Measurements from ENCODE around the gene PDCD1. TPM values are rescaled to one million over a fixed set of nuclear protein-coding genes. Genes with fewer than 3 reads are reported as not detected.
A peak's percentile ranks its signal among the peaks of the same experiment; 100 is the strongest.
"Not testable (repeated sequence)": the region's sequence is repeated elsewhere in the genome, so short reads cannot be mapped to it uniquely, and the experiment has no call there.

PDCD1 gene
- total RNA-seq, 1 experiment from 2014 or later: not detected

GRCh38 chr2:241885291-241885945 is 26.7 kb upstream of the PDCD1 start:
- DNase-seq (ENCODE audit: low read depth, low spot score): no peak
- in situ Hi-C loops (cut with HindIII; ENCODE audit: low pct_unique_long_range_greater_than_20kb, low sequenced_read_pairs): no loop called here

GRCh38 chr2:241884951-241885290 is 26.2 kb upstream of the PDCD1 start:
- no peak for DNase-seq (ENCODE audit: low read depth, low spot score)
- in situ Hi-C loops (cut with HindIII; ENCODE audit: low pct_unique_long_range_greater_than_20kb, low sequenced_read_pairs): no loop called here

GRCh38 chr2:241882091-241882625 is 23.5 kb upstream of the PDCD1 start:
- in situ Hi-C loops (cut with HindIII; ENCODE audit: low pct_unique_long_range_greater_than_20kb, low sequenced_read_pairs): no loop called here
- peak; percentile 20 for DNase-seq (ENCODE audit: low read depth, low spot score)

- in situ Hi-C loops (cut with HindIII; ENCODE audit: low pct_unique_long_range_greater_than_20kb, low sequenced_read_pairs): no loop called here
- DNase-seq (ENCODE audit: low read depth, low spot score): no peak
These were observed 21.8 kb upstream of the PDCD1 start for GRCh38 chr2:241880311-241881073.

- in situ Hi-C loops (cut with HindIII; ENCODE audit: low pct_unique_long_range_greater_than_20kb, low sequenced_read_pairs): no loop called here
These were observed 20.6 kb upstream of the PDCD1 start for GRCh38 chr2:241879326-241879725.

GRCh38 chr2:241877989-241878970 is 19.6 kb upstream of the PDCD1 start:
- DNase-seq (ENCODE audit: low read depth, low spot score): peak; percentile 75
- in situ Hi-C loops (cut with HindIII; ENCODE audit: low pct_unique_long_range_greater_than_20kb, low sequenced_read_pairs): no loop called here

More at GRCh38 chr2:241879326-241879725, 20.6 kb upstream of the PDCD1 start:
- no peak for DNase-seq (ENCODE audit: low read depth, low spot score)

- DNase-seq (ENCODE audit: low read depth, low spot score): no peak
- in situ Hi-C loops (cut with HindIII; ENCODE audit: low pct_unique_long_range_greater_than_20kb, low sequenced_read_pairs): no loop called here
These were observed 18.5 kb upstream of the PDCD1 start for GRCh38 chr2:241877197-241877685.

GRCh38 chr2:241876528-241877196 is 18.0 kb upstream of the PDCD1 start:
- no peak for DNase-seq (ENCODE audit: low read depth, low spot score)
- in situ Hi-C loops (cut with HindIII; ENCODE audit: low pct_unique_long_range_greater_than_20kb, low sequenced_read_pairs): no loop called here

- in situ Hi-C loops (cut with HindIII; ENCODE audit: low pct_unique_long_range_greater_than_20kb, low sequenced_read_pairs): not testable (repeated sequence)
- peak; percentile 56 for DNase-seq (ENCODE audit: low read depth, low spot score)
These were observed 17.2 kb upstream of the PDCD1 start for GRCh38 chr2:241875754-241876527.

GRCh38 chr2:241874277-241874925 is 15.7 kb upstream of the PDCD1 start:
- DNase-seq (ENCODE audit: low read depth, low spot score): no peak
- in situ Hi-C loops (cut with HindIII; ENCODE audit: low pct_unique_long_range_greater_than_20kb, low sequenced_read_pairs): no loop called here

- in situ Hi-C loops (cut with HindIII; ENCODE audit: low pct_unique_long_range_greater_than_20kb, low sequenced_read_pairs): no loop called here
- DNase-seq (ENCODE audit: low read depth, low spot score): no peak
These were observed 15.1 kb upstream of the PDCD1 start for GRCh38 chr2:241873803-241874110.

- in situ Hi-C loops (cut with HindIII; ENCODE audit: low pct_unique_long_range_greater_than_20kb, low sequenced_read_pairs): no loop called here
- DNase-seq (ENCODE audit: low read depth, low spot score): no peak
These were observed 14.5 kb upstream of the PDCD1 start for GRCh38 chr2:241873081-241873802.

GRCh38 chr2:241872313-241872642 is 13.6 kb upstream of the PDCD1 start:
- no peak for DNase-seq (ENCODE audit: low read depth, low spot score)
- in situ Hi-C loops (cut with HindIII; ENCODE audit: low pct_unique_long_range_greater_than_20kb, low sequenced_read_pairs): no loop called here

- in situ Hi-C loops (cut with HindIII; ENCODE audit: low pct_unique_long_range_greater_than_20kb, low sequenced_read_pairs): no loop called here
- DNase-seq (ENCODE audit: low read depth, low spot score): no peak
These were observed 13.0 kb upstream of the PDCD1 start for GRCh38 chr2:241871538-241872312.

Measured in SK-MEL-5 (cell line).